GM12878 (cell line): ENCODE measurements around the gene BRSK2. TPM values are rescaled to one million over a fixed set of nuclear protein-coding genes. Genes with fewer than 3 reads are reported as not detected.

ENCODE experiments used
- ATAC-seq: fragments of 200-7000 bp; cut with Tn5 transposase; 3 replicates; pipeline ENCODE4 v1.9.1; 2020; ENCODE audit warnings: mild to moderate bottlenecking, moderate library complexity
- BruUV-seq: library from RNA; stranded (reverse); fragments of 400-500 nt; replicated peaks from 2 replicates; lab custom pipeline; 2021; lab: Mats Ljungman, UMichigan
- CTCF ChIA-PET: fragments of 300-600 bp; sonication (Branson Sonifier 250); formaldehyde crosslinking; extraction: SDS; loops from one replicate; lab custom pipeline; 2021; ENCODE audit warnings: inconsistent platforms; lab: Yijun Ruan, JAX
- POLR2A ChIA-PET: fragments of 350-600 bp; formaldehyde crosslinking; extraction: SDS; loops from one replicate; lab custom pipeline; 2021; ENCODE audit warnings: inconsistent platforms; lab: Charles Lee
- RAD21 ChIA-PET: fragments of 300-600 bp; sonication (Branson Sonifier 250); formaldehyde crosslinking; loops from one replicate; lab custom pipeline; 2023; ENCODE audit warnings: antibody characterized with exemption; ENCODE audit not compliant: unreplicated experiment; lab: Charles Lee
- SMC1A ChIA-PET: fragments of 300-600 bp; sonication (Branson Sonifier 250); formaldehyde crosslinking; loops from one replicate; lab custom pipeline; 2023; ENCODE audit not compliant: unreplicated experiment, uncharacterized antibody; lab: Charles Lee
- DNase-seq: peaks from one replicate; pipeline ENCODE4 v3.0.0-alpha.2; 2011; ENCODE audit warnings: low read depth, low spot score
- FAIRE-seq: peaks from 3 replicates; lab custom pipeline; 2011; peaks lifted over from hg19 to GRCh38; lab: Jason Lieb, UNC
- H2AFZ ChIP-seq: 2 replicates; pipeline ENCODE4 v1.6.0; 2011; ENCODE audit warnings: low read depth, low read length, control low read depth; ENCODE audit not compliant: control insufficient read depth
- H3K27ac ChIP-seq: 2 replicates; pipeline ENCODE4 v1.5.1; 2011; ENCODE audit warnings: control low read depth; ENCODE audit not compliant: control insufficient read depth, insufficient read depth
- H3K27me3 ChIP-seq, 2 experiments: replicated peaks in 1 of 2; 2 replicates each; pipeline versions ENCODE4 v1.6.0 to v1.6.1; 2011; ENCODE audit warnings: low read length in 1 of 2; ENCODE audit not compliant: control insufficient read depth in 2 of 2, insufficient read depth in 2 of 2
- H3K36me3 ChIP-seq, 2 experiments: 2 replicates each; pipeline ENCODE4 v1.5.1; 2011; ENCODE audit warnings: low read length in 1 of 2; ENCODE audit not compliant: control insufficient read depth in 2 of 2, insufficient read depth in 2 of 2
- H3K4me1 ChIP-seq: 2 replicates; pipeline ENCODE4 v1.6.1; 2011; ENCODE audit warnings: mild to moderate bottlenecking, low read length, moderate library complexity, mixed read lengths; ENCODE audit not compliant: control insufficient read depth, insufficient read depth
- H3K4me2 ChIP-seq: 2 replicates; pipeline ENCODE4 v1.6.0; 2011; ENCODE audit warnings: control low read depth; ENCODE audit not compliant: control insufficient read depth, insufficient read depth
- H3K4me3 ChIP-seq: fragments of 200-600 bp; sonication (generic); 2 replicates; pipeline ENCODE4 v1.5.1; 2016
- H3K79me2 ChIP-seq: 2 replicates; pipeline ENCODE4 v1.6.0; 2011; ENCODE audit warnings: low read length; ENCODE audit not compliant: control insufficient read depth, insufficient read depth
- H3K9ac ChIP-seq: 2 replicates; pipeline ENCODE4 v1.8.0; 2011; ENCODE audit warnings: low read length, control low read depth, mixed read lengths; ENCODE audit not compliant: control insufficient read depth, insufficient read depth
- H3K9me3 ChIP-seq: replicated peaks from 3 replicates; pipeline ENCODE4 v1.5.1; 2011; ENCODE audit warnings: mild to moderate bottlenecking, low read length; ENCODE audit not compliant: control insufficient read depth, insufficient read depth
- H4K20me1 ChIP-seq: 2 replicates; pipeline ENCODE4 v1.6.0; 2011; ENCODE audit not compliant: control insufficient read depth, insufficient read depth
- BCLAF1 ChIP-seq: fragments of 450-650 bp; IDR thresholded peaks from 2 replicates; pipeline ENCODE4 v1.6.1; 2017; ENCODE audit warnings: antibody characterized with exemption, mild to moderate bottlenecking, moderate library complexity
- BHLHE40 ChIP-seq, 2 experiments: fragments of 450-650 bp in 1 of 2; IDR thresholded peaks; 2 replicates each; pipeline ENCODE4 v1.6.1; 2011 to 2017; ENCODE audit warnings: low read depth in 2 of 2, borderline replicate concordance in 1 of 2, improper control_type of control experiment in 1 of 2, low read length in 1 of 2, mild to moderate bottlenecking in 1 of 2
- HSF1 ChIP-seq: fragments of 150-350 bp; IDR thresholded peaks from 2 replicates; pipeline ENCODE4 v1.6.1; 2014; ENCODE audit warnings: mild to moderate bottlenecking, low read depth, low read length
- IKZF1 ChIP-seq: fragments of 450-650 bp; conservative IDR thresholded peaks from 2 replicates; pipeline ENCODE4 v1.6.1; 2017; ENCODE audit warnings: antibody characterized with exemption, mild to moderate bottlenecking
- IRF3 ChIP-seq: fragments of 450-650 bp; IDR thresholded peaks from 2 replicates; pipeline ENCODE4 v1.6.1; 2014; ENCODE audit warnings: mild to moderate bottlenecking
- NFYA ChIP-seq: IDR thresholded peaks from 2 replicates; pipeline ENCODE4 v1.6.1; 2011; ENCODE audit warnings: low read depth, mild to moderate bottlenecking, low read length, improper control_type of control experiment, borderline replicate concordance
- PBX3 ChIP-seq: IDR thresholded peaks from 2 replicates; pipeline ENCODE4 v1.6.1; 2011; ENCODE audit warnings: mild to moderate bottlenecking, low read depth, low read length, moderate library complexity; ENCODE audit not compliant: insufficient replicate concordance
- TBL1XR1 ChIP-seq: IDR thresholded peaks from 2 replicates; pipeline ENCODE4 v1.6.1; 2012; ENCODE audit warnings: low read depth, low read length, improper control_type of control experiment
- TCF12 ChIP-seq: IDR thresholded peaks from 2 replicates; pipeline ENCODE4 v1.6.1; 2011; ENCODE audit warnings: low read depth, mild to moderate bottlenecking, low read length
- TCF7 ChIP-seq: IDR thresholded peaks from 2 replicates; pipeline ENCODE4 v1.6.1; 2014; ENCODE audit warnings: antibody characterized with exemption, borderline replicate concordance
- WGBS: methylation state at CpG from one replicate; pipeline ENCODE4 v1.1.6; 2016; ENCODE audit warnings: low lambda C conversion rate; ENCODE audit not compliant: insufficient replicate concordance, insufficient coverage; ENCODE audit errors: missing lambda C conversion rate; 5-methylcytosine and 5-hydroxymethylcytosine counted together
- in situ Hi-C: fragments of 300-500 bp; cut with MboI; formaldehyde crosslinking; loops from 9 replicates; pipeline ENCODE4 v1.14.3; 2018; ENCODE audit warnings: mixed read lengths
- intact Hi-C: fragments of 100-400 bp; cut with micrococcal nuclease; formaldehyde crosslinking; loops from one replicate; pipeline ENCODE4 v1.14.2; 2022; ENCODE audit not compliant: unreplicated experiment
- polyA plus RNA-seq, 11 experiments: library from polyadenylated mRNA; depleted of rRNA in 4 of 11; unstranded in 6 of 11; stranded (reverse) in 5 of 11; fragments of >200 nt; fragmentation: Nextera tagmentation in 4 of 11; fragmentation: Illumina TruSeq in 1 of 11; extraction: Ambion mirVana in 4 of 11; extraction: Trizol in 1 of 11; gene quantifications; 1 replicate in 1 of 11; 2 replicates in 10 of 11; pipeline versions ENCODE4 v1.2.1 to v1.2.3, GENCODE V29; 2011 to 2016; ENCODE audit warnings: inconsistent platforms in 2 of 11, missing spikeins in 2 of 11, low read depth in 1 of 11
- total RNA-seq, 4 experiments: library from RNA; depleted of rRNA in 3 of 4; stranded (reverse); fragments of >200 nt in 3 of 4; fragmentation: Illumina TruSeq in 1 of 4; extraction: Trizol in 1 of 4; gene quantifications; 2 replicates each; pipeline versions ENCODE4 v1.2.1 to v1.2.3, GENCODE V29; 2013 to 2021

The BRSK2 gene
- total and polyA plus RNA-seq, 10 of the 15 experiments (the other 5 are each of a cell fraction or from before 2014, with no cell fraction given), result 0.13 TPM; not detected in 9

- TF ChIP-seq TCF12 (no peak), IRF3 (no peak)
- TF ChIP-seq, all 136 proteins: peak for 0
Observed at GRCh38 chr11:1375955-1376258, 13.8 kb upstream of the BRSK2 start (continued).

- Histone ChIP-seq H3K79me2 (no peaks in the 10 kb centered on the region), H3K4me2 (no peak overlapping the region), H3K9ac (no peak overlapping the region), H2AFZ (no peak overlapping the region), H3K36me3 (no peaks in the 10 kb centered on the region), H4K20me1 (no peaks in the 10 kb centered on the region), H3K9me3 (no peaks in the 10 kb centered on the region), H3K27ac (no peak overlapping the region), H3K4me1 (no peaks in the 10 kb centered on the region), H3K4me3 (no peak overlapping the region), H3K27me3 (no peaks in the 10 kb centered on the region)
- ChIA-PET CTCF (no interaction called here), POLR2A (no interaction called here), RAD21 (no interaction called here), SMC1A (no interaction called here)
- intact Hi-C loops (no loop called here), in situ Hi-C loops (no loop called here)
- 40% methylated on average over 14 of the region's 14 CpGs for WGBS
- ATAC-seq (no peak), DNase-seq (no peak), FAIRE-seq (no peak)
- TF ChIP-seq TCF7 (no peak), PBX3 (no peak), BHLHE40 (IDR thresholded peaks at IDR 0.05; ENCODE audit: borderline replicate concordance in 1 of 2, low read depth in 2 of 2, low read length in 1 of 2) (no peak), TBL1XR1 (no peak), IKZF1 (no peak), BCLAF1 (no peak), HSF1 (no peak), NFYA (no peak)
- no TSS peak for BruUV-seq
Observed at GRCh38 chr11:1377231-1377780, 12.4 kb upstream of the BRSK2 start.
